Ovary (tissue), 3 donors: ENCODE data around the gene BPIFA3.

ENCODE experiments used
- CTCF ChIP-seq, 3 donors: fragments of 450-650 bp in 2 of 3; fragments of 200-600 bp in 1 of 3; IDR thresholded peaks; one replicate each; pipeline versions ENCODE4 v1.5.1 to v1.8.0; 2016 to 2022; ENCODE audit warnings: antibody characterized with exemption in 3 of 3, mild to moderate bottlenecking in 1 of 3
- EP300 ChIP-seq: sonication (generic); formaldehyde crosslinking; IDR thresholded peaks from one replicate; pipeline ENCODE4 v1.6.1; 2017; ENCODE audit warnings: antibody characterized with exemption
- POLR2A ChIP-seq: fragments of 450-650 bp; IDR thresholded peaks from one replicate; pipeline ENCODE4 v1.6.1; 2017; ENCODE audit warnings: antibody characterized with exemption, mild to moderate bottlenecking, moderate library complexity
- donor health status: DM: no; HTN: no; CAD: no.

DNA sequence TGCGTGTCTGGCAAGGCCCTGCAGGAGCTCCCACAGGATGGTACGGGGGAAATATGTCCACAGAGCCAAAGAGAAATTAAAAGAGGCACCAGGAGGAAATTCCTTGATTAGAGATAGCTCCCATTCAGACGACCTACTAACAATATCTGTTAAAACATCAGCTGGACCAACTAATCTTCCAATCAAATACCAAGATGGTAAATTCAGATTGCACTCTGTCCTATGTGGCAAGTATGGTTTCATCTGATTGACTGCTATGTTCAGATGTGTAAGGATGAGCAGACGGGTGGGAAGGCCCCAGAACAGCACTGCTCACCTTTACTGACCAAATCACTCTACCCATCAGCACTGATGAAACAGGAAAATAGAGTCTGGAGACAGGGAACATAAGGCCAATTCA is 29.7 kb upstream of the BPIFA3 start:
- TF ChIP-seq CTCF (IDR thresholded peaks at IDR 0.05) = no peak
- no peak for TF ChIP-seq POLR2A
- TF ChIP-seq EP300 = no peak
